ENCODE data around the gene TRIM68.
A peak's percentile ranks its signal among the peaks of the same experiment; 100 is the strongest.

TRIM68 gene, protein sequence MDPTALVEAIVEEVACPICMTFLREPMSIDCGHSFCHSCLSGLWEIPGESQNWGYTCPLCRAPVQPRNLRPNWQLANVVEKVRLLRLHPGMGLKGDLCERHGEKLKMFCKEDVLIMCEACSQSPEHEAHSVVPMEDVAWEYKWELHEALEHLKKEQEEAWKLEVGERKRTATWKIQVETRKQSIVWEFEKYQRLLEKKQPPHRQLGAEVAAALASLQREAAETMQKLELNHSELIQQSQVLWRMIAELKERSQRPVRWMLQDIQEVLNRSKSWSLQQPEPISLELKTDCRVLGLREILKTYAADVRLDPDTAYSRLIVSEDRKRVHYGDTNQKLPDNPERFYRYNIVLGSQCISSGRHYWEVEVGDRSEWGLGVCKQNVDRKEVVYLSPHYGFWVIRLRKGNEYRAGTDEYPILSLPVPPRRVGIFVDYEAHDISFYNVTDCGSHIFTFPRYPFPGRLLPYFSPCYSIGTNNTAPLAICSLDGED

GRCh38 chr11:4607781-4608666 lies at the start of gene TRIM68:
TRIM68 (minus strand) TSS chr11:4608231; CDS start chr11:4605504, 2,727 bp downstream.
- Mint-ChIP-seq H3K36me3 (peaks cover 12% of the 10 kb centered on the region), H3K27ac (peak within 1 kb of the TSS; percentile 94), H3K4me3 (peak within 1 kb of the TSS; percentile 93), H3K4me1 (peaks cover 40% of the 10 kb centered on the region), H3K27me3 (no peaks in the 10 kb centered on the region), H3K9me3 (no peaks in the 10 kb centered on the region)
- CTCF ChIA-PET: interaction anchor here (0.7 to 1.9 kb wide), 4 partner anchors 19 to 426 kb away, joined by 3 to 6 read pairs (median 4); partner anchors contain the start of gene OR51D1
- peak; percentile 97 for DNase-seq

GRCh38 chr11:4654635-4655369 lies 46.8 kb upstream of the TRIM68 start:
- CTCF ChIA-PET: no interaction called here
- Mint-ChIP-seq H3K4me1 (peaks cover 2% of the 10 kb centered on the region), H3K27ac (no peak overlapping the region), H3K9me3 (no peaks in the 10 kb centered on the region), H3K4me3 (no peak overlapping the region), H3K36me3 (no peaks in the 10 kb centered on the region), H3K27me3 (peaks cover 16% of the 10 kb centered on the region)
- DNase-seq: no peak

DNA sequence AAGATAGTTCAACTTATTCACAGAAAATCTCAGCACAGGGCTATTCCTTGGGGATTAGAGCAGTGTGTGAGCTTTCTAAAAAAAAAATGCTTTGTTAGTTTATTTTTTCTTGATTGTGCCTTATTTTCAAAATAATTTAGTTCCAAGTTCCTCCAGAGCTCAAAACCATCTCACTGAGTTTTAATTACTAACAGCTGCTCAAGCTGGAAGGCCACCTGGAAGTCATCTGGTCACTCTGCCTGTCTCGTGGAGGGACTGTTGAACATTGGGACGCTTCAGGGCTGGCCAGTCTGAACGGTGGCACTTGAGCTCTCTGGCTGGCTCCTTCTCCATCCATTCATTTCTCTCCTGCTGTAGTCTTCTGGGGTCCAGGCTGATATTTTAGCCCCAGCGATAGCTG lies 39.7 kb upstream of the TRIM68 start:
- no peak for DNase-seq
- Mint-ChIP-seq H3K9me3 (no peaks in the 10 kb centered on the region), H3K27me3 (peaks cover 21% of the 10 kb centered on the region), H3K36me3 (no peaks in the 10 kb centered on the region), H3K4me3 (no peak overlapping the region), H3K27ac (no peak overlapping the region), H3K4me1 (no peaks in the 10 kb centered on the region)
- CTCF ChIA-PET: interaction anchor here (2.6 kb wide), 1 partner anchor 11 kb away, joined by 14 read pairs; the partner anchor contains the start of gene OR51D1

GRCh38 chr11:4645974-4646373 lies 37.9 kb upstream of the TRIM68 start:
- no peaks in the 10 kb centered on the region for H3K9me3 Mint-ChIP-seq
- no peak overlapping the region for H3K4me3 Mint-ChIP-seq
- CTCF ChIA-PET: interaction anchor here (2.6 kb wide), 1 partner anchor 9 kb away, joined by 14 read pairs; the partner anchor contains the start of gene OR51D1
- H3K27ac Mint-ChIP-seq: no peak overlapping the region
- H3K36me3 Mint-ChIP-seq: no peaks in the 10 kb centered on the region
- DNase-seq: no peak
- H3K4me1 Mint-ChIP-seq: no peaks in the 10 kb centered on the region
- peaks cover 16% of the 10 kb centered on the region for H3K27me3 Mint-ChIP-seq

- DNase-seq: no peak
- CTCF ChIA-PET: no interaction called here
- Mint-ChIP-seq H3K27ac (no peak overlapping the region), H3K36me3 (no peaks in the 10 kb centered on the region), H3K27me3 (peaks cover 8% of the 10 kb centered on the region), H3K4me1 (no peaks in the 10 kb centered on the region), H3K9me3 (no peaks in the 10 kb centered on the region), H3K4me3 (no peak overlapping the region)
Observed at GRCh38 chr11:4644233-4644632, 36.2 kb upstream of the TRIM68 start.

DNA sequence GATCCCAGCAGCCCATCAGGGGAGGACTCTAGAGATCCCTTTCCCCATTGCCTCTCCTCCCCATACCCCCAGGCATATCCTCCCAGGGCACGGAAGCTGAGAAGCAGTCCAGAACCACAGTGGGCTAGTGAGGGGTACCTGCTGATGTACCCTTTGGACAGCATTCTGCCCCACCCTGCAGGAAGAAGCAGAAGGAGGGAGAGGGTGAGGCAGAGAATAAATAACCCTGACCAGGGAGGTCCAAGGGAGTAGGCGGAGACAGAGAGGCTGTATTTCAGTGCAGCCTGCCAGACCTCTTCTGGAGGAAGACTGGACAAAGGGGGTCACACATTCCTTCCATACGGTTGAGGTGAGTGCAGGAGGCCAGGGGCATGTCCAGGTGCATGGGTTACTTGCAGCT lies 35.7 kb upstream of the TRIM68 start, which contains the start of gene OR51E1:
Gene OR51E1, plus strand, starts transcription at position 301 of the 400 bp plus-strand sequence. CDS start 8,545 bp downstream, outside the sequence.
- Mint-ChIP-seq H3K27ac (no peak within 1 kb of the TSS), H3K27me3 (peaks cover 8% of the 10 kb centered on the region), H3K9me3 (no peaks in the 10 kb centered on the region), H3K36me3 (no peaks in the 10 kb centered on the region), H3K4me3 (no peak within 1 kb of the TSS), H3K4me1 (no peaks in the 10 kb centered on the region)
- CTCF ChIA-PET: no interaction called here
- DNase-seq: no peak

GRCh38 chr11:4643076-4643475 lies 35.0 kb upstream of the TRIM68 start:
- Mint-ChIP-seq H3K4me1 (no peaks in the 10 kb centered on the region), H3K27ac (no peak overlapping the region), H3K36me3 (no peaks in the 10 kb centered on the region), H3K4me3 (no peak overlapping the region), H3K9me3 (no peaks in the 10 kb centered on the region), H3K27me3 (peaks cover 8% of the 10 kb centered on the region)
- CTCF ChIA-PET: no interaction called here
- DNase-seq: no peak

- no peaks in the 10 kb centered on the region for H3K36me3 Mint-ChIP-seq
- CTCF ChIA-PET: no interaction called here
- H3K27ac Mint-ChIP-seq: no peak overlapping the region
- H3K27me3 Mint-ChIP-seq: peaks cover 8% of the 10 kb centered on the region
- no peak overlapping the region for H3K4me3 Mint-ChIP-seq
- H3K9me3 Mint-ChIP-seq: no peaks in the 10 kb centered on the region
- H3K4me1 Mint-ChIP-seq: no peaks in the 10 kb centered on the region
- DNase-seq: no peak
Observed at GRCh38 chr11:4642043-4642442, 34.0 kb upstream of the TRIM68 start.

DNA sequence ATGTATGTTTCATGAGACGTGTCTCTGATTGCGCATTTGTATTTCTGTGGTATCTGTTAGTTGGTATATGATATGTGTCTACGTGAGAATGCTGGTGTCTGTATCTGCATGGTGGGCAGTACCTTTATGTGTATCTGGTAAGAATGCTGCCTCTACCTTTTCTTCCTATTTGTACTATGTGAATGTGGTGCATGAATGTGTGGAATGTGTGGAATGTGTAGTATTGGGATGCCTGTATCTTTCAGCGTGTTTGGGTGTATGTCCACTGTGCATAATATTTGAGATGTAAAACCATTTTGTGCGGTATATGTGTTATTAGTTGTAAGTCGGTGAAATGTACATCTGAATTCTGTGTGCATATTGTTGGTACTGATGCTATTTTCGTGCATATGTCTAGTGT lies 33.5 kb upstream of the TRIM68 start:
- DNase-seq: no peak
- CTCF ChIA-PET: no interaction called here
- no peaks in the 10 kb centered on the region for H3K9me3 Mint-ChIP-seq
- H3K4me1 Mint-ChIP-seq: no peaks in the 10 kb centered on the region
- no peak overlapping the region for H3K27ac Mint-ChIP-seq
- H3K4me3 Mint-ChIP-seq: no peak overlapping the region
- peaks cover 8% of the 10 kb centered on the region for H3K27me3 Mint-ChIP-seq
- no peaks in the 10 kb centered on the region for H3K36me3 Mint-ChIP-seq

GRCh38 chr11:4639931-4640330 lies 31.9 kb upstream of the TRIM68 start:
- CTCF ChIA-PET: no interaction called here
- peaks cover 8% of the 10 kb centered on the region for H3K27me3 Mint-ChIP-seq
- no peak overlapping the region for H3K4me3 Mint-ChIP-seq
- no peak overlapping the region for H3K27ac Mint-ChIP-seq
- no peaks in the 10 kb centered on the region for H3K4me1 Mint-ChIP-seq
- no peak for DNase-seq
- no peaks in the 10 kb centered on the region for H3K9me3 Mint-ChIP-seq
- H3K36me3 Mint-ChIP-seq: no peaks in the 10 kb centered on the region

DNA sequence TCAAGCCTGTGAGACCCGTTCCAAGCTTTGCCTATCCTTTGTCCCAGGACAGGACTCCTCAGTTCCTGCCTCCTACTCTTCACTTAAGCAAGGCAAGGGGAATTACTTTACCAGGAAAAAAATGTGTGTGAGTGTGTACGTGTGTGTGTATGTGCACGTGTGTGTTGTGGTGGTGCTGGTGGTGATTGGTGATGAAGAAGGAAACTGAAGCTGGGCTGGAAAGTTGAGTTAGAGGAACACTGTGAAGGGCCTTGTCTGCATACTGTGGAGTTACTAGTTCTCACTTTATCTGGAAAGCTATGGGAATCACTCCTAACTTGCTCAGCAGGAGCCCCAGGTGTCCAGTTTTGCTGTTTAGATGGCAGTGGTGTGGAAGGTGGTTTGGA lies 29.6 kb upstream of the TRIM68 start:
- no peaks in the 10 kb centered on the region for H3K4me1 Mint-ChIP-seq
- no peak for DNase-seq
- no peaks in the 10 kb centered on the region for H3K9me3 Mint-ChIP-seq
- CTCF ChIA-PET: interaction anchor here (0.7 to 2.8 kb wide), 11 partner anchors 9 to 744 kb away, joined by 3 to 34 read pairs (median 3); partner anchors contain the start of gene TRIM68
- no peak overlapping the region for H3K4me3 Mint-ChIP-seq
- H3K27ac Mint-ChIP-seq: no peak overlapping the region
- no peaks in the 10 kb centered on the region for H3K36me3 Mint-ChIP-seq
- H3K27me3 Mint-ChIP-seq: no peaks in the 10 kb centered on the region

DNA sequence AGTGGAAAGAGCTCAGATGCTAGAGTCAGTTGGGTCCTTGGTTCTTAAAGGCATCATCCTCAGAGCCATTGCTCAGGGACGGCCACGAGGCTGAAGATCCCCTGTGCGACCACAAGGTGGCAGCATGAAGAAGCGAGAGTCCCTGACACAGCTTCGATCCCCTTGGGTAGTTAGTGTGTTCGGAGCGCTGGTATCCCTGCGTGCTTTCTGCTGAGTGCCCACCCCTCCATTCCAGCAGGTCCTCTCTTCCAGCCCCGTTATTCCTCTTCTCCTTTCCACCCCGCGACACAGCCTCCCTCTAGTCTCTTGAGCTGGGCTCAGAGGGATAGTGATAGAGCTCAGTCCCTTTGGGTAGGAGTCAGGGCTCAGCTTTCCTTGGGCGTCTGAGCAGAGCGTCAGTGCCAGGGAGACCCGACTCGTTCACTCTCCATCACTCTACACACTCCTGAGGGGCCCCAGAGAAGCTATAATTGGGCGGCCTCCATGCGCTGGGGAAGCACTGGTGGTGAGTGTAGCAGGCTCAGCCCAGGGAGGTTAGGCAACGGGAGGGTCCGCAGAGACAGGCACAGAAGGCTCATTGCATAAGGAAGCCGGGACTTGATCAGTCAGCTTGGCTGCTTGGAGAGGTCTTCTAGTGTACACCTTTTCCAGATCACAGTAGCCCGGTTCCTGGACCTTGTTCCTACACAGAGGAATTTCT lies 29.1 kb upstream of the TRIM68 start, which contains the start of gene OR51D1:
Gene OR51D1, plus strand, starts transcription at position 516 of the 700 bp plus-strand sequence. CDS start 2,314 bp downstream, outside the sequence.
- Mint-ChIP-seq H3K27ac (no peak within 1 kb of the TSS), H3K4me3 (no peak within 1 kb of the TSS), H3K9me3 (no peaks in the 10 kb centered on the region), H3K4me1 (no peaks in the 10 kb centered on the region), H3K36me3 (no peaks in the 10 kb centered on the region), H3K27me3 (no peaks in the 10 kb centered on the region)
- DNase-seq: peak; percentile 76
- CTCF ChIA-PET: interaction anchor here (0.6 to 2.8 kb wide), 17 partner anchors 10 to 1479 kb away, joined by 3 to 34 read pairs (median 4); partner anchors contain the start of gene TRIM68

- H3K4me3 Mint-ChIP-seq: no peak overlapping the region
- no peak for DNase-seq
- no peaks in the 10 kb centered on the region for H3K9me3 Mint-ChIP-seq
- no peaks in the 10 kb centered on the region for H3K27me3 Mint-ChIP-seq
- no peaks in the 10 kb centered on the region for H3K36me3 Mint-ChIP-seq
- H3K4me1 Mint-ChIP-seq: no peaks in the 10 kb centered on the region
- CTCF ChIA-PET: interaction anchor here (0.6 to 2.8 kb wide), 11 partner anchors 9 to 1480 kb away, joined by 3 to 34 read pairs (median 4); no protein-coding TSS in a partner anchor
- no peak overlapping the region for H3K27ac Mint-ChIP-seq
Observed at GRCh38 chr11:4636136-4636535, 28.1 kb upstream of the TRIM68 start.
